Uterus (tissue), 4 donors: ENCODE measurements around the gene SIPA1L3. TPM values are rescaled to one million over a fixed set of nuclear protein-coding genes. Genes with fewer than 3 reads are reported as not detected.

Experiments
- DNase-seq, 2 donors: peaks; one replicate each; pipeline ENCODE4 v3.0.0-alpha.2; 2019 to 2020
- H3K27ac ChIP-seq, 2 donors: fragments of 200-600 bp; sonication (generic); 1 replicate in 1 of 2; 2 replicates in 1 of 2; pipeline ENCODE4 v1.5.1; 2016 to 2018
- H3K27me3 ChIP-seq, 2 donors: fragments of 200-600 bp; sonication (generic); one replicate each; pipeline ENCODE4 v1.5.1; 2018 to 2019; ENCODE audit warnings: control low read depth in 1 of 2
- H3K36me3 ChIP-seq, 2 donors: fragments of 200-600 bp; sonication (generic); one replicate each; pipeline ENCODE4 v1.5.1; 2019; ENCODE audit warnings: control low read depth in 1 of 2
- H3K4me1 ChIP-seq, 2 donors: fragments of 200-600 bp; sonication (generic); one replicate each; pipeline ENCODE4 v1.5.1; 2018 to 2019; ENCODE audit warnings: control low read depth in 1 of 2
- H3K4me3 ChIP-seq, 2 donors: fragments of 200-600 bp; sonication (generic); 1 replicate in 1 of 2; 2 replicates in 1 of 2; pipeline ENCODE4 v1.5.1; 2018 to 2019; ENCODE audit warnings: mild to moderate bottlenecking in 1 of 2
- H3K9me3 ChIP-seq, 2 donors: fragments of 200-600 bp; sonication (generic); one replicate each; pipeline ENCODE4 v1.5.1; 2019; ENCODE audit warnings: control low read depth in 1 of 2
- POLR2A ChIP-seq, 2 donors: fragments of 450-650 bp; IDR thresholded peaks; one replicate each; pipeline ENCODE4 v1.6.1; 2016; ENCODE audit warnings: antibody characterized with exemption in 2 of 2, mild to moderate bottlenecking in 1 of 2, moderate library complexity in 1 of 2
- intact Hi-C: fragments of 100-400 bp; cut with DNase I; formaldehyde crosslinking; loops from one replicate; pipeline ENCODE4 v1.15.1; 2023; ENCODE audit warnings: low total_unique reads
- total RNA-seq, 4 donors: library from RNA; depleted of rRNA in 3 of 4; stranded (reverse); fragments of >200 nt in 3 of 4; gene quantifications; one replicate each; pipeline versions ENCODE4 v1.1.0 to v1.2.4, GENCODE V29; 2014 to 2023
- TF ChIP-seq, protein P1 (sequence below), 4 experiments: fragments of 200-600 bp in 2 of 4; fragments of 450-650 bp in 2 of 4; sonication (generic) in 2 of 4; IDR thresholded peaks; one replicate each; pipeline ENCODE4 v1.5.1; 2016 to 2019; ENCODE audit warnings: antibody characterized with exemption in 4 of 4, mild to moderate bottlenecking in 2 of 4, moderate library complexity in 1 of 4
- donor health status: DM: yes; HTN: yes; CAD: no.

Gene SIPA1L3
- total RNA-seq, 4 donors from 2014 or later: 11.5 to 41.8 (median 21.5) TPM

DNA sequence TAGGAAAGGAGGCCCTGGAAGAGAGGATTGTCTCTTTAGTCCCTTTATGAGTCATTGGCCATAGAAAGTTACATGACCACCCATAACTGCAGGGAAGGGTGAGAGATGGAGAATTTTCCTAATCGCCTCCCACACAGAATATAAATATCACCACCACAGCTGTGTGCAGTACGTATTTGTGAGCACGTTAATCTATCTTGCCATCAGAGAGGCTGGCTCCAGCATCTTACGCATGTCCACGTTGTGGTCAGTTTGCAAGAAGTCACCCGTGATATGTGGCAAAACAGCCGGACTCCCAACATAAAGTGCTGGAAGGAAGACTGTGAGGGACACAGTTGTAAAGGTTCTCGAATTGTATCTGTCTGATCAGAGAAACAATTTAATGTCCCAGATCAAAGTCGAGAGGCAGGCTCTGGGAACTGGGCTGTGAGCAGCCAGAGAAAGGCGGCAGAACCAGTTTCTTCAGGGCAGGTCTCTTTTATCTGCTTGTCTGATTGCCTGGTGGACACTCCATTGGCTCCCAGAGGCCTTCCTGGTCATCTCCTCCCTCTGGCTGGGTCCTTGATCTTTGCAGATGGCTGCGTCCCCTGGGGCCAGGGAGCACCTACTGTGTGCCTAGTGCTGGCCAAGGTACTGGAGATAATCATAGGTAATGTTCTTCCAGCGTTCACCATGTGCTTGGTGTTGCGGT, 74.9 kb downstream of the SIPA1L3 start:
- no peak overlapping the region for H3K4me3 ChIP-seq
- H3K4me1 ChIP-seq: no peaks in the 10 kb centered on the region
- no peak for TF ChIP-seq POLR2A (IDR thresholded peaks at IDR 0.05)
- TF ChIP-seq, protein P1, sequence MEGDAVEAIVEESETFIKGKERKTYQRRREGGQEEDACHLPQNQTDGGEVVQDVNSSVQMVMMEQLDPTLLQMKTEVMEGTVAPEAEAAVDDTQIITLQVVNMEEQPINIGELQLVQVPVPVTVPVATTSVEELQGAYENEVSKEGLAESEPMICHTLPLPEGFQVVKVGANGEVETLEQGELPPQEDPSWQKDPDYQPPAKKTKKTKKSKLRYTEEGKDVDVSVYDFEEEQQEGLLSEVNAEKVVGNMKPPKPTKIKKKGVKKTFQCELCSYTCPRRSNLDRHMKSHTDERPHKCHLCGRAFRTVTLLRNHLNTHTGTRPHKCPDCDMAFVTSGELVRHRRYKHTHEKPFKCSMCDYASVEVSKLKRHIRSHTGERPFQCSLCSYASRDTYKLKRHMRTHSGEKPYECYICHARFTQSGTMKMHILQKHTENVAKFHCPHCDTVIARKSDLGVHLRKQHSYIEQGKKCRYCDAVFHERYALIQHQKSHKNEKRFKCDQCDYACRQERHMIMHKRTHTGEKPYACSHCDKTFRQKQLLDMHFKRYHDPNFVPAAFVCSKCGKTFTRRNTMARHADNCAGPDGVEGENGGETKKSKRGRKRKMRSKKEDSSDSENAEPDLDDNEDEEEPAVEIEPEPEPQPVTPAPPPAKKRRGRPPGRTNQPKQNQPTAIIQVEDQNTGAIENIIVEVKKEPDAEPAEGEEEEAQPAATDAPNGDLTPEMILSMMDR (IDR thresholded peaks at IDR 0.05): no peak
- H3K9me3 ChIP-seq: no peaks in the 10 kb centered on the region
- intact Hi-C loops: no loop called here
- H3K36me3 ChIP-seq: no peaks in the 10 kb centered on the region
- no peak for DNase-seq
- no peak overlapping the region for H3K27ac ChIP-seq
- H3K27me3 ChIP-seq: no peaks in the 10 kb centered on the region

DNA sequence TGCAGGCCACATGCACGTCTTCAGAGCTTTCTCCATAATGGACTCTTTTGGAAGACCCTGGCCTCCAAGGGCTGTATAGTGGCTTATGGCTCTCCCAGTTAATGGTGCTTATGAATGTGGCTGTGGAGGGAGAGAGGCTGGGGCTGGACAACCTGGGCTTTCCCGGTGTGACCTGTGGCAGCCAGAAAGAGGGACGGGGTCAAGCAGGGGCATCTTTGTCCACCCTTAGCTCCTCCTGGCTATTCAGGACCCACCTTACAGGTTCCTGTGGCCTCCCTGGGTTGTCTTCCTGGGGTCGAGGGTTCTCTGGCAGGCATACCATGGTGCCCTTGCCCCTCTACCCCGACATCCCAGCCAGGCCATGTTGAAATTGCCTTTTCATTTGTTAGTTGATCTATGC, 75.6 kb downstream of the SIPA1L3 start:
- H3K9me3 ChIP-seq: no peaks in the 10 kb centered on the region
- no peaks in the 10 kb centered on the region for H3K27me3 ChIP-seq
- no peak for DNase-seq
- H3K27ac ChIP-seq: no peak overlapping the region
- TF ChIP-seq, protein P1 (IDR thresholded peaks at IDR 0.05): no peak
- TF ChIP-seq POLR2A (IDR thresholded peaks at IDR 0.05): no peak
- intact Hi-C loops: no loop called here
- H3K36me3 ChIP-seq: no peaks in the 10 kb centered on the region
- no peaks in the 10 kb centered on the region for H3K4me1 ChIP-seq
- no peak overlapping the region for H3K4me3 ChIP-seq

DNA sequence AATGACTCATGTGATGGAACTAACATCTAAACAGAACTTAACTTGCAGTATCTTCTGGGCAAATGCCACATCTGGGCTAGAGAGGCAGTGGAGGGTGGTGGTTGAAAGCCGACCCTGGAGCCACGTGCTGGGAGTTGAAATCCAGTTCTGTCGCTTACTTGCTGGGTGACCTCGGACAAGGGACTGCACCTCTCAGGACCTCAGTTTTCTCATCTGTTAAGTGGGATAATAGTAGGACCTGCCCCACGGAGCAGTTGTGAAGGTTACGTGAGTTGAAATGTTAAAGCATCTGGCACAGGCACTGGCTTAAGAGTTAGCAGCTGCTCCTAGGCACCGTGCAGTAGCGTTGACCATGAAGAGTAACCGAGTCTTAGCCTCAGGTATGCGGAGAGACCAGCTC, 76.1 kb downstream of the SIPA1L3 start:
- Histone ChIP-seq H3K27me3 (no peaks in the 10 kb centered on the region), H3K27ac (no peak overlapping the region), H3K4me3 (no peak overlapping the region), H3K4me1 (no peaks in the 10 kb centered on the region), H3K9me3 (no peaks in the 10 kb centered on the region), H3K36me3 (no peaks in the 10 kb centered on the region)
- TF ChIP-seq POLR2A (IDR thresholded peaks at IDR 0.05): no peak
- TF ChIP-seq, protein P1 (IDR thresholded peaks at IDR 0.05): no peak
- intact Hi-C loops: no loop called here
- DNase-seq: no peak

DNA sequence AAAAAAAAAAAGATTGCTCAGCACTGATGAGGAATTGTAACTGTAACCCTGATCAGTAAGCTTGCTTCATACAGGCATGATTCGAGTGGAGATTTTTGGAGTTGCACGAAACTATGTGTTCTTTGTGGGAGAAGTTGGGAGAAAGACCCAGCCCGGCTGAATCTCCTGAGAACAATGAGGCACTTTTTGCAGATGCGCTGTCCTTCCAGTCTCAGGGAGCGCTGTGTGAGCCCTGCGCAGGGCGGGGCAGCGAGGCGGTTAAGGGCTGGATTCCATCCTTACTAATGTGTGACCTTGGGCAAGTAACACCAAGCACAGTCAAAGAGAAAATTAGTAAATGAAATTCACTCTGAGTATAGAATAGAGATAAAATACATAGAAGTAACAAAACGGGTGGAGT, 76.9 kb downstream of the SIPA1L3 start:
- H3K4me3 ChIP-seq: no peak overlapping the region
- H3K36me3 ChIP-seq: no peaks in the 10 kb centered on the region
- no peaks in the 10 kb centered on the region for H3K27me3 ChIP-seq
- TF ChIP-seq POLR2A (IDR thresholded peaks at IDR 0.05): no peak
- TF ChIP-seq, protein P1 (IDR thresholded peaks at IDR 0.05): no peak
- H3K4me1 ChIP-seq: no peaks in the 10 kb centered on the region
- no peak for DNase-seq
- intact Hi-C loops: no loop called here
- no peak overlapping the region for H3K27ac ChIP-seq
- H3K9me3 ChIP-seq: no peaks in the 10 kb centered on the region

DNA sequence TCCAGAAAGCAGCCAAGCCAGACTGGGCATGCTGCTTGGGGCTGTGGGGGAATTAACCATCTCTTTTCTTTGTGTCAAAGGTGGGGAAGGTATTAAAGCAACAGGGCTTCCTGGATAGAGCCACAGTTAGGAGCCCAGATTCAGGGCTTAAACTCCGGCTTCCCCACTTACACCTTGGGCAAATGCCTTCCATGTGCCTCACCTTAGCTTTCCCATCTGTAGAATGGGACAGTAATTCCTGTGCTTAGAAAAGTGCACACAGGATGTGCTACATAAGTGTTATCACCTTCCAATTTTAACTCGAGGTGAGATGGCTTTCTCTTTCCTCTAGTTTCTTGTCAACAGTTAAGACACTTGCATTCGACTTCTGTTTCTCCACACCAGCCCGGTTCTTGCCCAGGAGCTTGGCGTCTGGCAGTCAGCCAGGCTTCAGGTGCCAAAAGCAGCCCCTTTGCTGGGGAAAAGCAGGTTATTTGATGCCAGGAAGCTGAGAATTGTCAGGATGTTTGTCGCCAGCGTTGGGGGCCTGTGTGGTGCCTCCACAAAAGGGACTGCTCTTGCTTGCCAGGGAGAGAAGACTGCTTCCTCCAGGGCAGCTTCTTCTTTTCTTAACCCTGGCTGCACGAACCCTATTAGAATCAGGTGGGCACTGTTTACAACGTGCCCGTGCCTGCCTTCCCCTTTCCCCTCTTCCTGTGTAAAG, 79.2 kb downstream of the SIPA1L3 start:
- Histone ChIP-seq H3K36me3 (no peaks in the 10 kb centered on the region), H3K27me3 (no peaks in the 10 kb centered on the region), H3K27ac (no peak overlapping the region), H3K4me3 (no peak overlapping the region), H3K9me3 (no peaks in the 10 kb centered on the region), H3K4me1 (no peaks in the 10 kb centered on the region)
- TF ChIP-seq, protein P1 (IDR thresholded peaks at IDR 0.05): no peak
- no peak for TF ChIP-seq POLR2A (IDR thresholded peaks at IDR 0.05)
- intact Hi-C loops: no loop called here
- no peak for DNase-seq
